ENCODE measurements around the gene CCSER1.
"Not testable (repeated sequence)": the region's sequence is repeated elsewhere in the genome, so short reads cannot be mapped to it uniquely, and the experiment has no call there.

CCSER1 gene

GRCh38 chr4:90317140-90317539, 189.9 kb downstream of the CCSER1 start:
- DNase-seq = not testable (repeated sequence)

DNA sequence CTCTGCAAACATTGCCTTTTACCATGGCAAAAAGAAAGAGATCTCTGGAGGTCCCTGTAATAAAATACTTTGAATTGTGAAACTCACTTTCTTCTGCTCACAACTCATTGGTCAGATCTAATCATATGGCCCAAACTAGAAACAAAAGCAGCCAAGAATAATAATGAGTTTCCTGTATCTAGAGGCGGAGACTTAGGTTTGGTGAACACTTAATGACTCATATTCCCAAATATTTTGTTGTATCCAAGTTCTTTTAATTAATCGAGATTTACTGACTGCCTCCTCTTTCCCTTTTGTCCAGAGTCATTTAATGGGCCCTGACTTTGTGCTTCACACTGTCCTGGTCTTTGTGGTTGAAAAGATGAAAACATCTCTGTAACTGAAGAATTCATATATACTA, 190.6 kb downstream of the CCSER1 start:
- DNase-seq = no peak

DNA sequence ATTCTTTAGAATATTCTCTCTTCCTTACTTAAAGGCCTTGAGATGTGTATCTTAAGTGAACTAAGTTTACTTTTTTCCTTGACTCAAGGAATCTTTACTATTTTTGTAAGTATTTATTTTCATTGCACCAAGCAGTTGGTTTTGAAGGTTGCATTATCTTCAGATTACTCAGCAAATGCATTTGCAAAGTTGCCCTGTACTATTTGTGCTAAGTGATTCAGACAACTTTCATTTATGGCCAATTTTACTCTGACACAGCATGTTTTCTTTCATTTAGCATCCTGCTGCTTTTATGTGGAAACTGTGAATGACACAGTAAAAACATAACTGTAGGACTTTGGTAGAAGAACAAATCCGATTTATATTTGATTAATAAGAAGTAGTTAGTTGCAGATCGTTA, 191.0 kb downstream of the CCSER1 start:
- no peak for DNase-seq

DNA sequence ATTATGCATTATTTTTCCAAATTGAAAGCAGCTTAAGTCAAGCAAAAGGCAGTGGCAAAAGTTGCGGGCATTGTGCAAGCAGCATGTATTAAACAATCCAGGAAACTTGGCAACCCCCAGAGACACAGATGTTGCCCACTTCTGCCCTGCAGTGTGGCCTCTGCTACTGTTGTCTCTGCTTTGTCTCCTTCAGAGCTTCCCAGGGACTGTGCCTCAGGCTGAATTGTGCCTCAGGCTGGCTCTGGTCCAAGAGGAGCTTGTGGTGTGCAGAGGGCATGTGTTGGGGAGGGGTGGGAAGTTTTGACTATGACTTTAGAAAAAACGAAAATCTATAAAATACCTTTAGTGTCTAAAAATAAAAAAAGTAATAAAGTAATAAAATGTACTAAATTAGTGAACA, 201.4 kb downstream of the CCSER1 start:
- DNase-seq = no peak

GRCh38 chr4:90330546-90330945, 203.4 kb downstream of the CCSER1 start:
- no peak for DNase-seq

DNA sequence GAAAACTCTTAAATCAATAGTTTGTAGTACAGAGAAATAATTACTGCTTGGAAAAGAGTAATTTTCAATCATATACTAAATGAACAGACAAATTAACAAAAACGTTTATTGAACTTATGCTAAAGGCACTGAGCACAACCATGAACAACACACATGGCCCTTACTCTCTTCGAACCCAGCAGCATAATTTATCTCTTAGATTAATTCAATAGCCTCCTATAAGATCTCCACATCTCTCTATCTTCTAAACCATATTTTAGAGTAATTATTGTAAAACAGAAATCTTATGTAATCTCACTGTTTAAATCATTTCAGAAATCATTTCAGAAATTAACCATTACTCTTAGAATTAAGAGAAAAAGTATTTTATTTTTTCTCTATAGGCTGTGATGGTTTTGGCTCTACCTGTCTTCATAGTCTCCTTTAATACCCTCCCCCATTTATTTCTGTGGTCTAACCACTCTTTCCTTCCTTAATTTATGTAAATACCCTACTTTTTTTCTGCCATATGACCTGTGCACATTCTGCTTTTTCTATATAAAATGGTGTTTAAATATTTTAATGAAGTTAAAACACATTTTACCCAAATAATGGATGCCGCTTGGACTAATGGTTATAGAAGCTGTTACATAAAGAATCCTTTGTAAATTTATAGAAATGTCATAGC, 218.5 kb downstream of the CCSER1 start:
- no peak for DNase-seq

DNA sequence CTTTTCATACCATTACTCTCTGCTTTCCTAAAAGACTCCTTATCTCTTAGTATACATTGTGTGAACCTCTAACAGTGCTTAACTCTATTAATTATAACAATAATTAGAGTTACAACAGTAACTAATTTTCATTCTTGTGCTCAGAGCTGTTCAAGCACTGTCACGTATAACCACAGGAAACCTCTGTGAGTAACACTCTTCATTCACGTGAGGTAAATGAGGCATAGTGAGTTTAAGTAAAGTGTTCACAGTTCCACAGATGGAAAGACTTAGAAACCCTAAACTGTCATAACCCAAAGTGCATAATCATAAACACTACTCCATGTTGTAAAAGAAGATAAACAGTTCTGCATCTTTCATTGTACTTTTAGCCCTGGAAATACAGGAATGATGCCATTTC, 222.4 kb downstream of the CCSER1 start:
- no peak for DNase-seq

- no peak for DNase-seq
Measured at GRCh38 chr4:90357117-90357710, 230.0 kb downstream of the CCSER1 start.

DNA sequence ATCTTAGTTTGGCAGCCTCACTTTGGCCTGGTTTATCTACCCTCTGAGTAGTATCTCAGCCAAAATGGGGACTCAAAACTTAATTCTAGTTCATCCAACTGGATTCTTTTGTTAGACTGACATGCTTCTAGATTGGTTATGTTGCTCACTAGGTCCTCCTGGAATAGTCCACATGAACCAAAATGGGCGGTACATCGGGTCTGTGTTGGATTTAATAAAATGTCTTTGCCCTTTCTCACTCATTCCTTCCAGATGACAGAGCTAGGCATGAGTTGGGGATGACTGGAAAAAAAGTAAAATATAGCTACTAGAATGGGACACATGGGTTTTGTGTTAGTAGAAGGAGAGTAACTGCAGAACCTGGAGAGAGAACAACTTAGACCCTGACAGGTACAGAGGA, 247.9 kb downstream of the CCSER1 start:
- DNase-seq = no peak

DNA sequence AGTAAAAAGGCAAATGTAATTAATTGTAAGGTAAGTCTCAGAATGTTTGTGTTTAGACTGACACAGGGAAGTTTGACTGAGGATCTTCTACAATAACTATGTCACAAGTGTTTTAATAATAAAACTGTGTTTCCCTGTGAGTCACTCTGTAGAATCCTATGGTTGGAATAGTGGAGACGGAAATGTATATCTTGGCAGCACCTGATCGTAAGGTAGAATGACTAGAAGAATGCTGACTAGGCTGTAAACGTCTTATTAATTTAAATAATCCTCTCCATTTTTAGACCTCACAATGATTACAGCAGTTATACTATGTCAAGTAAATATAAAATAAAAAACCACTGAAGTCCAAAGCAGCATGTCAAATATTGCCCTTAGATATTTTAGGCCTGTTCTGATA, 266.0 kb downstream of the CCSER1 start:
- no peak for DNase-seq

DNA sequence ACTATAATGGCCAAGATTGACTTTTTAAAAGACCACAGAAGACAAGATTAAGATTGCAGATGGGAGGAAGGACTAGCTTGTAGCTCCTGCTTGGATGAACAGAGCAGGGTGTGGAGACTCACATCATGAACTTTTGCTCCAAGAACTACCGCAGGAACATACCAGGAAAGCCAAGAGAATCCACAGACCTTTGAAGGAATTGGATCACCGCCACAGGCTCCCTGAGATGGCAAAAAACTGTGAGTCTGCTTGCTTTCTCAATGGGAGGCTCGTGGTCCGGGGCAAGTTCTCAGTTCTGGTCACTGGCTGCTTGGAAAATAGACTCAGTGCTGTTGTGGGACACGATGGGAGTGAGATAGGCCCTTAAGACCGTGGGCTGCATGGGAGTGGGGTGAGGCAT, 276.6 kb downstream of the CCSER1 start:
- DNase-seq = no peak

- not testable (repeated sequence) for DNase-seq
Measured at GRCh38 chr4:90407897-90408296, 280.7 kb downstream of the CCSER1 start.

- DNase-seq = not testable (repeated sequence)
Measured at GRCh38 chr4:90412786-90413185, 285.6 kb downstream of the CCSER1 start.

DNA sequence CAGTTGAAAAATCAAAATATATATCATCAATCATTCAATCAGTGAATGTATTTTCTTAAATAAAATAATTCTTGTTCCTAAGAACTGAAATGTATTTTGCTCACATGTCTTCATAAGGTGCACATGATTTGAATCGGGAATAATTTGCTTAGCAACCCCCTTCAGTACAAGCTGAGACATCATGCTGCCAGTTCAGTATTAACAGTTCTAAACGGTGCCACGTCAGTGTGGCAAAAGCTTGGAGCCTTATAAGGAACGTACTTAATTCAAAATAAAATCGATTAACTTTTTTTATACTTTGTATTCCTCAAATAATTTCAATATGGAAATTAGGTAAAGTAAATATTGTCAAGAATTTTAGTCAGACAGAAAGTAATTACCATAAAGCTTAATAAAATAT, 287.9 kb downstream of the CCSER1 start:
- DNase-seq = no peak

- DNase-seq = no peak
Measured at GRCh38 chr4:90419124-90419711, 292.0 kb downstream of the CCSER1 start.

- DNase-seq = no peak
Measured at GRCh38 chr4:90421161-90421560, 294.0 kb downstream of the CCSER1 start.

DNA sequence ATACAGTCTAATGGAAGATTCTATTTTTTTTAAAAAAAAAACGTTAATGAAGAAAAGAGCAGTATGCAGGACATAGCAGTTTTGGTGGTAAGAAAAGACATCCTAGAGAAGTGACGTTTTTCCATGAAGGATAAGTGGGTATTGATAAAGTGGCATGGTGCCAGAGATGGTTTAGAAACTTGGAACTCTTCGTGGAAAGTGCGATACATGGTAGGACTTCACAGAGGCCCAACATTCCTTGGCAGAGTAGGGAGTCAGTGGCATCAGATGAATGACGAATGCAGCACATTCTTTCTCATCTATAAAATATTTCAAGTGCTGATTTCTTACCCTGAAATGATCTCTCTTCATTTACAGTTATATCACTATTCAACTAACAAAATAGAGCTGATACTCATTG, 298.7 kb downstream of the CCSER1 start:
- no peak for DNase-seq

- no peak for DNase-seq
Measured at GRCh38 chr4:90438522-90438921, 311.3 kb downstream of the CCSER1 start.

DNA sequence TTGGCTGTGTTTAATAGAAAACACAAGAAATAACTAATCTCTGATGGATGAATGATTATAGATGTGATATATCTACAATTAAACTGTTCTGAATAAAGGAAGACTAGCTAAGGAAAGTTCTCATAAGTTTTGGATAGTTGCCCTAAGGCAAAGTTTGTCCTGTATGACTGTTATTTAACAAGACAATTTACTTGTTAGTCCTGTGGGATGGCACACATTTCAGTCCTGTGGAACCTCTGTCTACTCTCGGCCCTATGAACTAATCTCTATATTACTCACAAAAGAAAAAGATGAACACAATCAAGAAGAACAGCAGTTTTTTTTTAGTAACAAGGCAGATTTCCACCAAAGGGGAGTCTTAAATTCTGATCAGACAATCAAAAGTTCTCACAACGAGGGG, 314.6 kb downstream of the CCSER1 start:
- DNase-seq = no peak

DNA sequence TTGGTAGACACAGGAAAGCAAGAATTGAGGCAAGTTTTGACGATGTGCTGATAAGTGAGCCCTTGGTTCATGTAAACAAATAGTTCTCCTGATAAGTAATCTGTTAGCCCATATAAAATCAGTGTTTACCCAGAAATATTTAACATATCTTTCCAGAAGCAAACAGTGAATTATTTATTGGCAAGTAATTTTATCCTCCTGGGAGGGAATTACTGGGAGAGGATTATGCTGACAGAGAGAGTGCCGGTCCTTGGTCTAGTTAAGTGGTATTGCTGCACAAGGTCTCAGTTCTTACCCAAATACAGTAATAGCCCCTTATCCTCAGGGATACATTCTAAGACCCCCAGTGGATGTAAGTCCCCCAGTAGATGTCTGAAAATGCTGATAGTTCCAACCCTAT, 315.4 kb downstream of the CCSER1 start:
- no peak for DNase-seq

DNA sequence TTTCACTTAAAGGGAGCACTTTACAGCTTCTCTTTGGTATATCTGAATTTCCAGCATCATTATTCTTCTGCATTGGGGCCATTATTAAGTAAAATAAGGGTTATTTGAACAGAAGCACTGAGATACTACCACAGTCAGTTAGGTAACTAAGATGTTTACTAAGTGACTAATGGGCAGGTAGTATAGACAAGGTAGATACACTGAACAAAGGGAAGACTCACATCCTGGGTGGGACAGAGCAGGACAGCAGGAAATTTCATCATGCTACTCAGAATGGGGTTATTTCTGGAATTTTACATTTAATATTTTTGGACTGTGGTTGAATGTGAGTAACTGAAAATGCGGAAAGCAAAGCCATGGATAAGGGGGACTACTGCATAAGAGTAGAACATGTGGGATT, 316.0 kb downstream of the CCSER1 start:
- no peak for DNase-seq

DNA sequence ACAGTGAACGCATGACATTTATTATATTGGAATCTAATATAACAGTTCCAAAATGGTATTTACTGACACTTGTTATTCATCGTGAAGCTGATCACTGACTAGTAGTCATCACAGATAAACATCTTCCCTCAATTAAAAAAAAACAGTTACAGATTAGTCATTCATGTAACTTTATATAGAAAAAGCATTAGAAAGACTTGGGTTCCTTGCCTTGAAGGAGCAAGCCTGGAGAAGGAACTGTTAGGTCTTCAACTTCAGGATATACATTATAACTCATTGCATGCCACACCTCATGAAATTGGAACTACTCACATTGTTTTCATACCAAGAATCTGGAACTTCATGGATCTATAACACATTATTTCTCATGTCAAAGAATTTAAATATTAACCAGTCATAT, 317.7 kb downstream of the CCSER1 start:
- DNase-seq = no peak

DNA sequence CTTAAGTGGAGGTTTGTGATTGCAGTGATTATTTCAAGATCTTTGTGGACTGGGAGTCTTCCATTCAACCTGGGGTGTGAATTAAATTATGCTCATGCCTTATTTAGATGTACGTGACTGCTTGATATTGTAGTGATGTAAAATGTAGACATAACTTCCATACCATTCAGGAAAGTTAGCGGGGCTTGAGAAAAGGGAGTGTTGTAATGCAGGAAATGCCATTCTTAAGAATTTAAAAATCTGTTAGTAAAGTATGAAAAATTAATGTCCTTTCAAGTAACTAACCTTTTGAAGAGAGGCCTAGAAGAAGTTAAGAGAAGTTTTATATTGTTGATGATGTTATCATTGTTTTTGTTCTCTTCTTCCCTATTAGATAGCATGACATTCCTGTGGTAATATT, 318.2 kb downstream of the CCSER1 start:
- no peak for DNase-seq

DNA sequence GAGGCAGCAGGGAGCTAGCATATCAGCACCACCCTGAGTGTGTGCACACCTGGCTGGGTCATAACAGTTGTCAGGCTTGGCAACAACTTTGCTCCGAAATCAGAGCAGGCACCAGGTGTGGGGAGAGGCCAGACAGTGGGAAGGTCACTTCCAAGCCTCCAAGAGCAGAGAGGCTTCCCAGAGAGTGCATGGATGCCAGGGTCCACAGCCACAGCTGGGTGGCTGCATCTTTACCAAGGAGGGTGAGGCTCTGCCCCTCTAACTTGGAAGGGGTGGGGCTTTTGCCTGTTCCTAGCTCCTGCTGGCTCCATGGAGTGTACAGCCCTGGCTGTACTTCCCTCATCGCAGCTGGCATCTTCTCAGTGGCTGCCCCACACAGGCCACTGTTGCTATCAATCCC, 322.4 kb downstream of the CCSER1 start:
- DNase-seq = no peak

GRCh38 chr4:90456891-90457290, 329.7 kb downstream of the CCSER1 start:
- no peak for DNase-seq
